IMR-90 (cell line): Measurements from ENCODE around the gene RAD51C. TPM values are rescaled to one million over a fixed set of nuclear protein-coding genes. Genes with fewer than 3 reads are reported as not detected.

Source experiments
- ATAC-seq: fragments of 200-7000 bp; cut with Tn5 transposase; 2 replicates; pipeline ENCODE4 v1.9.1; 2020; ENCODE audit warnings: low read depth, mild to moderate bottlenecking, moderate library complexity
- BruUV-seq: library from RNA; stranded (reverse); fragments of 400-500 nt; replicated peaks from 2 replicates; lab custom pipeline; 2021; lab: Mats Ljungman, UMichigan
- CTCF ChIA-PET: fragments of 300-600 bp; formaldehyde crosslinking; extraction: SDS; loops from one replicate; lab custom pipeline; 2021; ENCODE audit warnings: antibody characterized with exemption; lab: Yijun Ruan, JAX
- POLR2A ChIA-PET: fragments of 300-600 bp; sonication (Branson Sonifier 250); formaldehyde crosslinking; loops from one replicate; lab custom pipeline; 2022; ENCODE audit warnings: antibody characterized with exemption; ENCODE audit not compliant: unreplicated experiment; lab: Charles Lee
- DNase-seq: peaks from one replicate; pipeline ENCODE4 v3.0.0; 2013
- H2AFZ ChIP-seq: replicated peaks from 2 replicates; pipeline ENCODE3; 2013; ENCODE audit warnings: low read length, mild to moderate bottlenecking; ENCODE audit not compliant: poor library complexity
- H2AK5ac ChIP-seq: 2 replicates; pipeline ENCODE4 v1.6.1; 2013; ENCODE audit warnings: low read depth, low read length, inconsistent platforms
- H2AK9ac ChIP-seq: replicated peaks from 2 replicates; pipeline ENCODE3; 2013; ENCODE audit warnings: mild to moderate bottlenecking, low read depth, low read length, moderate library complexity; ENCODE audit not compliant: poor library complexity
- H2BK120ac ChIP-seq: 2 replicates; pipeline ENCODE4 v1.6.1; 2013; ENCODE audit warnings: low read depth, low read length, inconsistent platforms
- H2BK15ac ChIP-seq: 3 replicates; pipeline ENCODE4 v1.6.1; 2013; ENCODE audit warnings: low read depth, low read length, inconsistent platforms
- H2BK20ac ChIP-seq: 2 replicates; pipeline ENCODE4 v1.6.1; 2013; ENCODE audit warnings: low read depth, mild to moderate bottlenecking, inconsistent platforms, low read length, moderate library complexity
- H2BK5ac ChIP-seq: 2 replicates; pipeline ENCODE4 v1.6.1; 2013; ENCODE audit warnings: mild to moderate bottlenecking, low read depth, low read length, inconsistent platforms; ENCODE audit not compliant: poor library complexity, severe bottlenecking
- H3K14ac ChIP-seq: replicated peaks from 2 replicates; pipeline ENCODE4 v1.6.1; 2013; ENCODE audit warnings: low read depth, low read length, inconsistent platforms
- H3K18ac ChIP-seq: 2 replicates; pipeline ENCODE4 v1.6.1; 2013; ENCODE audit warnings: low read depth, low read length, control low read depth
- H3K23ac ChIP-seq: 2 replicates; pipeline ENCODE4 v1.6.1; 2013; ENCODE audit warnings: low read depth, low read length, inconsistent platforms
- H3K27ac ChIP-seq: 2 replicates; pipeline ENCODE4 v1.5.1; 2013; ENCODE audit warnings: mild to moderate bottlenecking, control low read depth, low read length; ENCODE audit not compliant: insufficient read depth
- H3K27me3 ChIP-seq: 2 replicates; pipeline ENCODE4 v1.6.1; 2013; ENCODE audit warnings: low read length; ENCODE audit not compliant: control insufficient read depth, insufficient read depth
- H3K36me3 ChIP-seq: 2 replicates; pipeline ENCODE4 v1.6.1; 2013; ENCODE audit warnings: low read length, mixed read lengths; ENCODE audit not compliant: control insufficient read depth, insufficient read depth
- H3K4ac ChIP-seq: 2 replicates; pipeline ENCODE4 v1.6.1; 2013; ENCODE audit warnings: low read depth, low read length, inconsistent platforms
- H3K4me1 ChIP-seq: 2 replicates; pipeline ENCODE4 v1.6.1; 2013; ENCODE audit warnings: low read length, mixed read lengths; ENCODE audit not compliant: control insufficient read depth, insufficient read depth
- H3K4me2 ChIP-seq: 2 replicates; pipeline ENCODE4 v1.6.1; 2013; ENCODE audit warnings: low read depth, mild to moderate bottlenecking, control low read depth, low read length, moderate library complexity
- H3K4me3 ChIP-seq: 2 replicates; pipeline ENCODE4 v1.5.1; 2013; ENCODE audit warnings: low read depth, mild to moderate bottlenecking, control low read depth, low read length, moderate library complexity; ENCODE audit not compliant: insufficient read depth
- H3K56ac ChIP-seq: 2 replicates; pipeline ENCODE4 v1.6.1; 2013; ENCODE audit warnings: low read length, inconsistent platforms; ENCODE audit not compliant: insufficient read depth; ENCODE audit errors: extremely low read depth
- H3K79me1 ChIP-seq, 2 experiments: 2 replicates each; pipeline ENCODE4 v1.6.1; 2013; ENCODE audit warnings: low read length in 2 of 2, inconsistent platforms in 1 of 2, low read depth in 1 of 2
- H3K9ac ChIP-seq: 2 replicates; pipeline ENCODE4 v1.6.1; 2013; ENCODE audit warnings: low read depth, low read length, control low read depth
- H3K9me1 ChIP-seq: 2 replicates; pipeline ENCODE4 v1.6.1; 2013; ENCODE audit warnings: low read length, inconsistent platforms; ENCODE audit not compliant: insufficient read depth
- H3K9me3 ChIP-seq: 2 replicates; pipeline ENCODE4 v1.6.1; 2013; ENCODE audit warnings: low read length; ENCODE audit not compliant: control insufficient read depth, insufficient read depth
- H4K20me1 ChIP-seq: 2 replicates; pipeline ENCODE4 v1.6.1; 2013; ENCODE audit warnings: low read length, inconsistent platforms; ENCODE audit not compliant: insufficient read depth
- H4K5ac ChIP-seq: 2 replicates; pipeline ENCODE4 v1.6.1; 2013; ENCODE audit warnings: mild to moderate bottlenecking, low read depth, low read length, control low read depth
- H4K8ac ChIP-seq, 2 experiments: 2 replicates each; pipeline ENCODE4 v1.6.1; 2013; ENCODE audit warnings: low read depth in 2 of 2, low read length in 2 of 2, control low read depth in 1 of 2, inconsistent platforms in 1 of 2
- H4K91ac ChIP-seq: 2 replicates; pipeline ENCODE4 v1.6.1; 2013; ENCODE audit warnings: low read depth, low read length, inconsistent platforms; ENCODE audit not compliant: insufficient read depth
- BHLHE40 ChIP-seq: fragments of 150-350 bp; IDR thresholded peaks from 2 replicates; pipeline ENCODE4 v1.6.1; 2016; ENCODE audit warnings: mild to moderate bottlenecking, low read depth, low read length
- CEBPB ChIP-seq: IDR thresholded peaks from 2 replicates; pipeline ENCODE4 v1.6.1; 2012; ENCODE audit warnings: low read depth, low read length, improper control_type of control experiment
- CHD1 ChIP-seq: IDR thresholded peaks from 2 replicates; pipeline ENCODE4 v1.6.1; 2012; ENCODE audit warnings: low read depth, low read length, improper control_type of control experiment
- CTCF ChIP-seq: conservative IDR thresholded peaks from 2 replicates; pipeline ENCODE4 v1.5.1; 2012; ENCODE audit warnings: mild to moderate bottlenecking, low read depth, low read length, improper control_type of control experiment
- ELK1 ChIP-seq: fragments of 150-350 bp; IDR thresholded peaks from 2 replicates; pipeline ENCODE4 v1.6.1; 2016; ENCODE audit warnings: low read depth, mild to moderate bottlenecking, low read length, moderate library complexity, borderline replicate concordance
- FOS ChIP-seq: fragments of 150-350 bp; IDR thresholded peaks from 2 replicates; pipeline ENCODE4 v1.6.1; 2016; ENCODE audit warnings: low read depth, low read length
- MAFK ChIP-seq: IDR thresholded peaks from 2 replicates; pipeline ENCODE4 v1.6.1; 2012; ENCODE audit warnings: low read depth, low read length, improper control_type of control experiment
- MAZ ChIP-seq: IDR thresholded peaks from 2 replicates; pipeline ENCODE4 v1.6.1; 2012; ENCODE audit warnings: low read depth, mild to moderate bottlenecking, low read length, improper control_type of control experiment, moderate library complexity, borderline replicate concordance
- MXI1 ChIP-seq: IDR thresholded peaks from 2 replicates; pipeline ENCODE4 v1.6.1; 2012; ENCODE audit warnings: low read depth, mild to moderate bottlenecking, low read length, moderate library complexity, borderline replicate concordance
- NFE2L2 ChIP-seq: fragments of 150-350 bp; IDR thresholded peaks from 2 replicates; pipeline ENCODE4 v1.6.1; 2016; ENCODE audit warnings: low read depth, mild to moderate bottlenecking, low read length
- POLR2A ChIP-seq: IDR thresholded peaks from 2 replicates; pipeline ENCODE4 v1.6.1; 2012; ENCODE audit warnings: mild to moderate bottlenecking, low read depth, low read length
- RAD21 ChIP-seq: IDR thresholded peaks from 2 replicates; pipeline ENCODE4 v1.6.1; 2012; ENCODE audit warnings: low read length, improper control_type of control experiment
- RFX5 ChIP-seq: IDR thresholded peaks from 2 replicates; pipeline ENCODE4 v1.8.0; 2012; ENCODE audit warnings: low read depth, mild to moderate bottlenecking, low read length, moderate library complexity
- SMC3 ChIP-seq: fragments of 150-350 bp; IDR thresholded peaks from 2 replicates; pipeline ENCODE4 v1.6.1; 2016; ENCODE audit warnings: low read depth, mild to moderate bottlenecking, antibody characterized with exemption, low read length, moderate library complexity
- USF2 ChIP-seq: fragments of 150-350 bp; IDR thresholded peaks from 2 replicates; pipeline ENCODE4 v1.6.1; 2017; ENCODE audit warnings: mild to moderate bottlenecking, antibody characterized with exemption, low read length, low read depth
- WGBS, 2 experiments: methylation state at CpG; one replicate each; pipeline versions ENCODE4 v1.1.5 to v1.1.7; 2013; ENCODE audit warnings: missing lambda C conversion rate in 2 of 2; ENCODE audit not compliant: insufficient read length in 1 of 2; ENCODE audit errors: extremely low coverage in 2 of 2; 5-methylcytosine and 5-hydroxymethylcytosine counted together
- dilution Hi-C: fragments of 300-500 bp; cut with HindIII; formaldehyde crosslinking; loops from one replicate; pipeline ENCODE4 v1.14.3; 2018; ENCODE audit warnings: low sequenced_read_pairs; ENCODE audit not compliant: unreplicated experiment
- in situ Hi-C: fragments of 300-500 bp; cut with MboI; formaldehyde crosslinking; loops from 3 replicates; pipeline ENCODE4 v1.14.3; 2019; ENCODE audit warnings: low sequenced_read_pairs, inconsistent platforms, mixed read lengths
- intact Hi-C: fragments of 100-400 bp; cut with micrococcal nuclease; formaldehyde crosslinking; loops from 2 replicates; pipeline ENCODE4 v1.10.0; 2022
- polyA plus RNA-seq, 3 experiments: library from polyadenylated mRNA; depleted of rRNA; stranded (reverse); fragments of >200 nt; gene quantifications; 2 replicates each; pipeline ENCODE4 v1.2.3, GENCODE V29; 2012; ENCODE audit warnings: low replicate concordance in 1 of 3
- total RNA-seq: library from RNA; depleted of rRNA; stranded (reverse); fragments of >200 nt; gene quantifications from 2 replicates; pipeline ENCODE4 v1.2.3, GENCODE V29; 2012

RAD51C gene
- total and polyA plus RNA-seq, 2 of the 4 experiments (the other 2 are of a cell fraction), result 21.1 to 28.3 TPM

GRCh38 chr17:58783380-58783779 lies 91.0 kb downstream of the RAD51C start:
- no peak overlapping the region for H3K27ac ChIP-seq
- H3K4me3 ChIP-seq, result no peak overlapping the region
- H2AK5ac ChIP-seq, result no peak overlapping the region
- CTCF ChIA-PET, result no interaction called here
- no peak overlapping the region for H2AK9ac ChIP-seq
- H3K9ac ChIP-seq, result no peak overlapping the region
- BruUV-seq, result no TSS peak
- H3K9me1 ChIP-seq, result no peaks in the 10 kb centered on the region
- DNase-seq, result no peak
- no peak overlapping the region for H4K8ac ChIP-seq
- TF ChIP-seq SMC3, result no peak
- no peak for TF ChIP-seq USF2
- TF ChIP-seq MAZ, result no peak
- no peak for TF ChIP-seq RAD21
- TF ChIP-seq CTCF, result no peak
- no peak for TF ChIP-seq BHLHE40
- no peak for TF ChIP-seq CEBPB
- TF ChIP-seq ELK1, result no peak
- no peak for TF ChIP-seq POLR2A
- no peak for TF ChIP-seq MAFK
- no peak for TF ChIP-seq FOS
- no peak for TF ChIP-seq CHD1
- no peak for TF ChIP-seq MXI1
- TF ChIP-seq RFX5, result no peak
- TF ChIP-seq NFE2L2, result no peak
- no peaks in the 10 kb centered on the region for H3K9me3 ChIP-seq
- H3K79me1 ChIP-seq, result no peaks in the 10 kb centered on the region
- intact Hi-C loops (loop anchor here (10.0 kb wide), 1 partner anchor 269 kb away; the partner anchor contains the start of gene MTMR4), in situ Hi-C loops (no loop called here), dilution Hi-C loops (no loop called here)
- H4K5ac ChIP-seq, result no peak overlapping the region
- no peak overlapping the region for H3K18ac ChIP-seq
- H3K36me3 ChIP-seq, result no peaks in the 10 kb centered on the region
- no peak overlapping the region for H3K4ac ChIP-seq
- H2BK5ac ChIP-seq, result no peak overlapping the region
- H3K4me1 ChIP-seq, result no peaks in the 10 kb centered on the region
- no peak overlapping the region for H3K23ac ChIP-seq
- no CpG with 5 or more reads among the region's 4 CpGs for WGBS, 2 experiments
- H3K14ac ChIP-seq, result no peak overlapping the region
- H2BK20ac ChIP-seq, result no peak overlapping the region
- H4K20me1 ChIP-seq, result no peaks in the 10 kb centered on the region
- H3K27me3 ChIP-seq, result no peaks in the 10 kb centered on the region
- POLR2A ChIA-PET, result no interaction called here
- no peak overlapping the region for H3K4me2 ChIP-seq
- no peak overlapping the region for H4K91ac ChIP-seq
- no peak overlapping the region for H3K56ac ChIP-seq
- no peak for ATAC-seq
- H2AFZ ChIP-seq, result no peak overlapping the region
- no peak overlapping the region for H2BK15ac ChIP-seq
- no peak overlapping the region for H2BK120ac ChIP-seq
